AG08395 (cell line): Measurements from ENCODE around the gene IRX4.
"Not testable (repeated sequence)": the region's sequence is repeated elsewhere in the genome, so short reads cannot be mapped to it uniquely, and the experiment has no call there.

Experiments used
- DNase-seq: peaks from one replicate; pipeline ENCODE4 v3.0.0; 2012; ENCODE audit warnings: mixed read lengths, low spot score

Gene IRX4

GRCh38 chr5:1856596-1857255, 26.0 kb downstream of the IRX4 start:
- no peak for DNase-seq

- DNase-seq = no peak
Observed at GRCh38 chr5:1855596-1855995, 27.1 kb downstream of the IRX4 start.

- DNase-seq = no peak
Observed at GRCh38 chr5:1855075-1855474, 27.6 kb downstream of the IRX4 start.

GRCh38 chr5:1853531-1853930, 29.2 kb downstream of the IRX4 start:
- no peak for DNase-seq

GRCh38 chr5:1852324-1852947, 30.3 kb downstream of the IRX4 start:
- DNase-seq = no peak

GRCh38 chr5:1851290-1851934, 31.3 kb downstream of the IRX4 start:
- DNase-seq = no peak

- no peak for DNase-seq
Observed at GRCh38 chr5:1850324-1851154, 32.2 kb downstream of the IRX4 start.

- DNase-seq = no peak
Observed at GRCh38 chr5:1847611-1848010, 35.1 kb downstream of the IRX4 start.

- DNase-seq = no peak
Observed at GRCh38 chr5:1847056-1847455, 35.7 kb downstream of the IRX4 start.

GRCh38 chr5:1846583-1846982, 36.1 kb downstream of the IRX4 start:
- DNase-seq = no peak

- DNase-seq = no peak
Observed at GRCh38 chr5:1845696-1846095, 37.0 kb downstream of the IRX4 start.

- no peak for DNase-seq
Observed at GRCh38 chr5:1844708-1845436, 37.9 kb downstream of the IRX4 start.

GRCh38 chr5:1843761-1844160, 39.0 kb downstream of the IRX4 start:
- not testable (repeated sequence) for DNase-seq

- DNase-seq = no peak
Observed at GRCh38 chr5:1842004-1842819, 40.5 kb downstream of the IRX4 start.

- DNase-seq = no peak
Observed at GRCh38 chr5:1840741-1841521, 41.8 kb downstream of the IRX4 start.

- no peak for DNase-seq
Observed at GRCh38 chr5:1840071-1840547, 42.6 kb downstream of the IRX4 start.

GRCh38 chr5:1838013-1838412, 44.7 kb downstream of the IRX4 start:
- no peak for DNase-seq

- DNase-seq = no peak
Observed at GRCh38 chr5:1836891-1837880, 45.5 kb downstream of the IRX4 start.
